ENCODE data around the gene DMXL1.

DMXL1 gene, protein sequence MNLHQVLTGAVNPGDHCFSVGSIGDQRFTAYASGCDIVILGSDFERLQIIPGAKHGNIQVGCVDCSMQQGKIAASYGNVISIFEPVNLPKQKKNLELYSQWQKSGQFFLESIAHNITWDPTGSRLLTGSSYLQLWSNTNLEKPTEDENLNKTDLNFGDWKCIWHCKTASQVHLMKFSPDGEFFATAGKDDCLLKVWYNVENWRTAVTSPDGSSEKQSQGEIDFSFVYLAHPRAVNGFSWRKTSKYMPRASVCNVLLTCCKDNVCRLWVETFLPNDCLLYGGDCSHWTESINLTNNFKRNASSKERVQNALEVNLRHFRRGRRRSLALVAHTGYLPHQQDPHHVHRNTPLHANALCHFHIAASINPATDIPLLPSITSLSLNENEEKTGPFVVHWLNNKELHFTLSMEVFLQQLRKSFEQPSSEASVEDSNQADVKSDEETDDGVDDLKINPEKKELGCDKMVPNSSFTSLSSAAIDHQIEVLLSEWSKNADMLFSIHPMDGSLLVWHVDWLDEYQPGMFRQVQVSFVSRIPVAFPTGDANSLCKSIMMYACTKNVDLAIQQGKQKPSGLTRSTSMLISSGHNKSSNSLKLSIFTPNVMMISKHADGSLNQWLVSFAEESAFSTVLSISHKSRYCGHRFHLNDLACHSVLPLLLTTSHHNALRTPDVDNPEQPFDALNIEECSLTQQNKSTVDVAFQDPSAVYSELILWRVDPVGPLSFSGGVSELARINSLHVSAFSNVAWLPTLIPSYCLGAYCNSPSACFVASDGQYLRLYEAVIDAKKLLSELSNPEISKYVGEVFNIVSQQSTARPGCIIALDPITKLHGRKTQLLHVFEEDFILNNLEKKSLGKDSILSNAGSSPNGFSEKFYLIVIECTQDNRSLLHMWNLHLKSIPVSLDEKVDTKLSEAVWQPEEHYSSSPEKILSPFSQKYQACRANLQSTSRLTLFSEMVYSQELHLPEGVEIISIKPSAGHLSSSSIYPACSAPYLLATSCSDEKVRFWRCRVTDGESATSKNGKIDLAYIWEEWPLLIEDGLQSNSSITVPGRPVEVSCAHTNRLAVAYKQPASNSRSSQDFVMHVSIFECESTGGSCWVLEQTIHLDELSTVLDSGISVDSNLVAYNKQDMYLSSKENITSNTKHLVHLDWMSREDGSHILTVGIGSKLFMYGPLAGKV (N-terminal part only)

GRCh38 chr5:119070828-119071560, at the start of gene DMXL1:
Gene DMXL1 (plus strand): TSS chr5:119071087. CDS start chr5:119071570, 483 bp downstream.
- DNase-seq = peak; percentile 98

DNA sequence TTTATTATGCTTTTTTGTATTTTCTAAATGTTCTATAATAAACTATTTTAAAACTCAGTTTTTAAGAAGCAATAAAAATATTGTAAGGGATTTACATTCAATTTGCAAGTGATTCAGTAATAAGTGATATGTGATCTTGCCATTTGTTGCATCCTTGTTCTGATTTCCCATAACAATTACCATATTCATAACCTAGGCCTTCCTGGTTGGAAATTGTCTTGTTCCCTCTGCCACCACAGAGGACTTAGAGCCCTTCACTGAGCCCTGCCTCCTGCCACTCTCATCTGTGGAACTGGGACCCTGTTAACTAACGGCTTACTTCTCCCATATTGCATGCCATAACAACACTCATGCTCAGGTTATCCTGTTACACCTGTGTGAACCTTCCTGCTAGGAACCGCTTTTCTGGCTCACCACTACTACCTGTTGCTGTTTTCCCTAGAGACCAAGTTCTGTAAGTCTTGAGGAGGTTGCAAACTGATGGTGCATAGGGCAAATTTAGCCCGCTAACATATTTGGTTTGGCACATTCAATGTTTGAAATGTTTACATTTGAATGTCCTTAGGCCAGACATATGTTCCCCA, 49.6 kb upstream of the DMXL1 start:
- no peak for DNase-seq

- no peak for DNase-seq
These were observed 48.7 kb upstream of the DMXL1 start for GRCh38 chr5:119022017-119022745.

GRCh38 chr5:119022773-119023172, 48.1 kb upstream of the DMXL1 start:
- no peak for DNase-seq

GRCh38 chr5:119028575-119028974, 42.3 kb upstream of the DMXL1 start:
- DNase-seq = no peak

GRCh38 chr5:119031011-119031886, 39.6 kb upstream of the DMXL1 start:
- no peak for DNase-seq

DNA sequence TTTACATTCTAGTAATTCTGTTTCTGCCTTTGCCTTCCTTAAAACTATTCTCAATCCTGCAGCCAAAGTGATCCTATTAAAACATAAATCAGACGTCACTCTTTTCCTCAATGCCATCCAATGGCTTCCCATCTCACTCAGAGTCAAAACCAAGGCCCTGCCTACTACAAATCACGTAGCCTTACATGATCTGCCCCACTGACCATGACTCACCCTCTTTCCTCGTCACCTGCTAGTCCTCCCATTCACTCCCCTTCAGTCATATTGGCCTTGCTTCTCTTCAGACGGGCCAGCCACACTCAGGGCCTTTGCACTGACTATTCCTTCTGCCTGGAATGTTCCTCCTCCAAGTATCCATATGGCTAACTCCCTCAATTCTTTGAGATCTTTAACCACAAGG, 39.0 kb upstream of the DMXL1 start:
- peak; percentile 49 for DNase-seq

- DNase-seq = no peak
These were observed 38.2 kb upstream of the DMXL1 start for GRCh38 chr5:119032656-119033055.

DNA sequence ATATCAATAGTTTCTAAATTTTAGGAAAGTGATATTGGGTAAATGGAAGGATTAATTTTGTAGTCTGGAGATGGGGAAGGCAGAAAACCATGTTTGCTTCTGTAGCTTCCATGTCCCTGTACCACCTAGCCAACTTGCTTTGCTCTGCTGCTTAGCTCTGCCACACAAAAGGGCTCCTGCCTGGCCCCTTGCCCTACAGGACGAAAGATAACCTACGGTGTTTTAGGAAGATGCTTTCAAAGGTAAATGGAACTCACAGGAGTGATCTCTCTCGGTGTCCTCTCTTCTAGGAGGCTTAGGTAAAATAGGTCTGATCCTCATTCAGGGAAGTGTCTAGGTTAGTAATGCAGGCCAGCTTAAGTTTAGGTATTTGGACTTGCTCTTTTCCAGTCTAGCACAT, 37.8 kb upstream of the DMXL1 start:
- no peak for DNase-seq

GRCh38 chr5:119036101-119036762, 34.7 kb upstream of the DMXL1 start:
- DNase-seq = no peak

- no peak for DNase-seq
These were observed 33.2 kb upstream of the DMXL1 start for GRCh38 chr5:119037496-119038215.

DNA sequence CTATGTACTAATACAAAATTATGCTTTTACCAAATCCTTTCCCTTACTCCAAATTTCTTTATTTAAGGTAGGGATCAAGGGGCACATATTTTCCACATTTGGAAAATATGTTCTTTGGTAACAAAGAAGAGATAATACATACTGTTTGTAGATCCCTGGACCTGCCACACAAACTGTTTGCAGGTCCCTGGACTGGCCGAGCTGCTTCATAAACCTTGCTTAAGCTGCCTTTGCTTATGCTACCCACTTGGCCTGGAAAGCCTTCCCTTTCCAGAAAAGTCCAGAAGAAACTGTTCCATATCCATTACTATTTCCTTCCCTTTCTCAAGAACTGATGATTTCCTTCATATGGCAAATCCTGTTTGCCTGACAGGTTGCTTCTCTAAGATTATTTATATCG, 22.6 kb upstream of the DMXL1 start:
- DNase-seq = no peak

DNA sequence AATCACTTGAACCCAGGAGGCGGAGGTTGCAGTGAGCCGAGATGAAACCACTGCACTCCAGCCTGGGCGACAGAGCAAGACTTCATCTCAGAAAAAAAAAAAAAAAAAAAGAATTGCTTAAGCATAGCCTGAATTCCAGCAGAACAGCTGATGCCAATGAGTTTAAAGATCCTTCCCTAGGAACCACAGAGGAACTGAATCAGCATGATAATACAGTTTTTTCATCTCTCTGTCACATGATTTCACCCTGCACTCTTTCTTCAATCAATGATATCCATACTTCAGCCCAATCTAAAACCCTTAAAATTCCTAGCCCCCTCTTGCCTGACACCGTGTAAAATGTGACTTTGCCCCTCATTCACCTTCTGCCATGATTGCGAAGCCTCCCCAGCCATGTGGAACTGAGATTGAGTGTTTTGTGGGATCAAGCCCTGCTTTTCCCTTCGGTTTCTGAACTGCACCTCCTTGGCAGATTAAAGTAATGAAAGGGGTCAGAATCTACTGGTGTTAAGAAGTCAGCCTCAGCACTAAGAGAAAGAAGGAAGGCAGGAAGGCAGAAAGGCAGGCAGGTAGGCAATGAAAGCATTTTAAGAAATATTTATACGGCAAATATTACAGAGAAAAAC, 20.9 kb upstream of the DMXL1 start:
- no peak for DNase-seq

GRCh38 chr5:119054101-119054500, 16.8 kb upstream of the DMXL1 start:
- DNase-seq = no peak

DNA sequence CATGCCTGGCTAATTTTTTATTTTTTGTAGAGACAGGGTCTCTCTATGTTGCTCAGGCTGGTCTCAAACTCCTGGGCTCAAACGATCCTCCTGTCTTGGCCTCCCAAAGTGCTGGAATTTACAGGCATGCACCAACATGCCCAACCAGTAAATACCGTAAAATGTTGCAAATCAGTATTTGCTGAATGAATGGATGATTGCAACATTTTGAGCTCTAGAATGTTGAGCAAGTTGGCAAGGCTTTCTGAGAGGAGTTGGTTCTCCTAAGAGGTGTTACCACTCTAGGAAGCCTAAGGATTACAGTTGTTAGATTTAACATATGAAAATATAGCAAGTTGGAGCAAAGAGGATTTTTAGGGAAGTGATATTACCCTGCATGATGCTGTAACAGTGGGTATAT, 15.6 kb upstream of the DMXL1 start:
- DNase-seq = no peak

DNA sequence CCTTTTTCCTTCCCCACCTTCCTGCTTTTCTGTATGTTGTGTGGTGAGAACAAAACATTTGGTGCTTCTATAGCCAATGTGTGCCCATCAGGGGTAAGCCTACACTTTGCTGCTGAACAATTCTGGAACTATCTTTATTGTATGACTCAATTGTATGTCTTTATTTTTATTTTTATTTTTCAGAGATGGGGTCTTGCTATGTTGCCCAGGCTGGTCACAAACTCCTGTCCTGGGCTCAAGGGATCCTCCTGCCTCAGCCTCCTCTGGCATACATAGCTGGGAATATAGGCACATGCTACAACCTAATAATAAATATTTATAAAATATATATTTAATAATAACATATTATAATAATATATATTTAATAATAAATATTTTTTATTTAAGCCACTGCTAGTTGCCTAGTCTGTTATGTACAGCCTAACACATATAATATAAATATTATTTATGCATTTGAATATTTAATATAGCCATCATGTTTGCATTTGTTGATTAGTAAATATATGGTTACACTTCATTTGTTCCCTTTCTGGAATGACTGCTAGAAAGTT, 11.8 kb upstream of the DMXL1 start:
- no peak for DNase-seq

DNA sequence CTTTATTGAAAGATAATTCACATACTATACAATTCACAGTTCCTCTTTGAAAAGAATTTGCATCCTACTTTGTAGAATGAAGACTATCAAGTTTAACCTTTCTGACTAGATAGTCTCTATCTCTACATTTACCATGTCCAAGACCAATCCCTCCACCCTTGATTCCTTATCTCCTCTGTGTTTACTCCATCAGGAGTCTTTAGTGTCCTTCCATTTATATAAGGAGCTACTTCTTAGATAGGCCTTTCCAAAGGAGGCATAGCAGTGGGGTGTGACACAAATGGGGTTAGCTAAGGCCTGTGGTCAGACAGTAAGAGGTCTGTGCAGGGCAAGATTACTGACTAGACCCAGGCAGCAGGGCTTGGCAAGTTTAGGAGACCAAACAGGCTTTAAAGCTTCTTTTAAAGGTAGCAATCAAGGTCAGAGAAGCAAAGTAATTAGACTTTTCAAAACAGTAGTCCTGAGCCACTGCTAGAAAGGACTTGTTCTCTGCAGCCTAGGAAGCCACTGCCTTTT, 11.1 kb upstream of the DMXL1 start:
- no peak for DNase-seq
